Peyer's patch (tissue), 4 donors: ENCODE results near the gene TBC1D17. TPM values are rescaled to one million over a fixed set of nuclear protein-coding genes. Genes with fewer than 3 reads are reported as not detected.
A peak's percentile ranks its signal among the peaks of the same experiment; 100 is the strongest.

Source experiments
- DNase-seq, 3 donors: peaks; one replicate each; pipeline ENCODE4 v3.0.0-alpha.2; 2017 to 2019
- H3K27ac ChIP-seq, 4 donors: fragments of 200-600 bp; sonication (generic); one replicate each; pipeline ENCODE4 v1.5.1; 2016 to 2019
- H3K27me3 ChIP-seq, 2 donors: fragments of 200-600 bp; sonication (generic); one replicate each; pipeline ENCODE4 v1.5.1; 2019
- H3K36me3 ChIP-seq, 3 donors: fragments of 200-600 bp; sonication (generic); one replicate each; pipeline ENCODE4 v1.5.1; 2016 to 2019
- H3K4me1 ChIP-seq, 4 donors: fragments of 200-600 bp; sonication (generic); one replicate each; pipeline ENCODE4 v1.5.1; 2016 to 2019
- H3K4me3 ChIP-seq, 4 donors: fragments of 200-600 bp; sonication (generic); 1 replicate in 3 of 4; 2 replicates in 1 of 4; pipeline ENCODE4 v1.5.1; 2016 to 2019; ENCODE audit warnings: mild to moderate bottlenecking in 1 of 4
- H3K9me3 ChIP-seq, 4 donors: fragments of 200-600 bp; sonication (generic); one replicate each; pipeline ENCODE4 v1.5.1; 2016 to 2019; ENCODE audit warnings: mild to moderate bottlenecking in 1 of 4
- CTCF ChIP-seq, 6 experiments: fragments of 450-650 bp in 4 of 6; fragments of 200-600 bp in 2 of 6; sonication (generic) in 1 of 6; IDR thresholded peaks; one replicate each; pipeline ENCODE4 v1.5.1; 2017 to 2019; ENCODE audit warnings: antibody characterized with exemption in 6 of 6, mild to moderate bottlenecking in 3 of 6, moderate library complexity in 1 of 6
- POLR2A ChIP-seq, 2 donors: fragments of 450-650 bp; IDR thresholded peaks; one replicate each; pipeline ENCODE4 v1.5.1; 2017; ENCODE audit warnings: antibody characterized with exemption in 2 of 2, mild to moderate bottlenecking in 2 of 2, moderate library complexity in 2 of 2
- total RNA-seq, 4 donors: library from RNA; depleted of rRNA; stranded (reverse); fragments of >200 nt; gene quantifications; one replicate each; pipeline ENCODE4 v1.1.0, GENCODE V29; 2016

Gene TBC1D17
- total RNA-seq, 4 donors from 2014 or later: 22.8 to 83.3 (median 62.1) TPM

- peak; percentile 81 to 93 (median 91) for DNase-seq
- Histone ChIP-seq H3K27ac (peak within 1 kb of the TSS; percentile 89 to 92 (median 91)), H3K4me3 (peak within 1 kb of the TSS; percentile 71 to 93 (median 90)), H3K36me3 (peaks cover 0 to 14% (median 0%) of the 10 kb centered on the region in 3 donors), H3K9me3 (no peaks in the 10 kb centered on the region), H3K4me1 (peaks cover 0 to 24% (median 5%) of the 10 kb centered on the region in 4 donors), H3K27me3 (no peaks in the 10 kb centered on the region)
- TF ChIP-seq POLR2A (IDR thresholded peaks at IDR 0.05) (no peak), CTCF (IDR thresholded peaks at IDR 0.05) (no peak)
These were observed 51.7 kb downstream of the TBC1D17 start, which contains the start of the genes ATF5 and NUP62 for GRCh38 chr19:49929121-49929610. Gene ATF5, plus strand, starts transcription at chr19:49929205. Its CDS starts 1,646 bp downstream, at chr19:49930851. Gene NUP62, minus strand, starts transcription at chr19:49929504. Its CDS starts 19,697 bp downstream, at chr19:49909807.

- Histone ChIP-seq H3K4me3 (peak overlapping the region; percentile 71 to 93 (median 90)), H3K27me3 (no peaks in the 10 kb centered on the region), H3K36me3 (peaks cover 0 to 8% (median 0%) of the 10 kb centered on the region in 3 donors), H3K27ac (peak overlapping the region; percentile 89 to 92 (median 91)), H3K9me3 (no peaks in the 10 kb centered on the region), H3K4me1 (peaks cover 0 to 24% (median 5%) of the 10 kb centered on the region in 4 donors)
- peak; percentile 89 to 96 (median 94) for DNase-seq
- TF ChIP-seq POLR2A (IDR thresholded peaks at IDR 0.05) (peak; percentile 77 to 80), CTCF (IDR thresholded peaks at IDR 0.05) (peak in 3 of 6 experiments; percentile 30 to 37 (median 31))
These were observed 52.3 kb downstream of the TBC1D17 start for GRCh38 chr19:49929611-49930482.

GRCh38 chr19:49930483-49931011 is 53.0 kb downstream of the TBC1D17 start:
- no peaks in the 10 kb centered on the region for H3K9me3 ChIP-seq
- H3K36me3 ChIP-seq: peaks cover 0 to 4% (median 0%) of the 10 kb centered on the region in 3 donors
- no peak for DNase-seq
- H3K27me3 ChIP-seq: no peaks in the 10 kb centered on the region
- no peak for TF ChIP-seq POLR2A (IDR thresholded peaks at IDR 0.05)
- no peak for TF ChIP-seq CTCF (IDR thresholded peaks at IDR 0.05)
- H3K27ac ChIP-seq: peak overlapping the region in 2 of 4 donors; percentile 2 to 92
- peak overlapping the region in 1 of 4 donors; percentile 24 for H3K4me3 ChIP-seq
- peaks cover 0 to 24% (median 5%) of the 10 kb centered on the region in 4 donors for H3K4me1 ChIP-seq

GRCh38 chr19:49931293-49932040 is 54.0 kb downstream of the TBC1D17 start:
- Histone ChIP-seq H3K27ac (no peak overlapping the region), H3K27me3 (no peaks in the 10 kb centered on the region), H3K4me1 (peaks cover 0 to 24% (median 5%) of the 10 kb centered on the region in 4 donors), H3K9me3 (no peaks in the 10 kb centered on the region), H3K36me3 (peaks cover 0 to 4% (median 0%) of the 10 kb centered on the region in 3 donors), H3K4me3 (no peak overlapping the region)
- DNase-seq: no peak
- TF ChIP-seq POLR2A (IDR thresholded peaks at IDR 0.05): no peak
- TF ChIP-seq CTCF (IDR thresholded peaks at IDR 0.05): no peak

- Histone ChIP-seq H3K9me3 (no peaks in the 10 kb centered on the region), H3K36me3 (peaks cover 0 to 2% (median 0%) of the 10 kb centered on the region in 3 donors), H3K4me3 (no peak overlapping the region), H3K27ac (no peak overlapping the region), H3K27me3 (no peaks in the 10 kb centered on the region), H3K4me1 (peaks cover 0 to 23% (median 5%) of the 10 kb centered on the region in 4 donors)
- TF ChIP-seq POLR2A (IDR thresholded peaks at IDR 0.05): no peak
- TF ChIP-seq CTCF (IDR thresholded peaks at IDR 0.05): no peak
- DNase-seq: no peak
These were observed 54.5 kb downstream of the TBC1D17 start for GRCh38 chr19:49932041-49932451.
